ENCODE measurements around the gene BOLL. TPM values are rescaled to one million over a fixed set of nuclear protein-coding genes. Genes with fewer than 3 reads are reported as not detected.

Gene BOLL
- total RNA-seq, 1 experiment from 2014 or later = not detected

- H3K4me3 ChIP-seq (ENCODE audit: low read depth in 2 of 2, low read length in 2 of 2) = no peak overlapping the region
- H3K27ac ChIP-seq (ENCODE audit: low read length) = no peak overlapping the region
- BruUV-seq (replicated peaks) = no TSS peak
- H3K4me1 ChIP-seq (ENCODE audit: control insufficient read depth, insufficient read depth, low read length) = no peaks in the 10 kb centered on the region; the same call in 1 of the 2 replicates
- H3K36me3 ChIP-seq (ENCODE audit: control insufficient read depth, insufficient read depth, low read length) = no peaks in the 10 kb centered on the region; the same call in 1 of the 2 replicates
- H3K9me3 ChIP-seq (ENCODE audit: control insufficient read depth, insufficient read depth, low read depth, low read length) = no peaks in the 10 kb centered on the region
- intact Hi-C loops (cut with micrococcal nuclease; ENCODE audit: unreplicated experiment) = no loop called here
- DNase-seq (ENCODE audit: low read depth, low spot score) (no peak), ATAC-seq (no peak)
- ChIA-PET POLR2A (no interaction called here), CTCF (no interaction called here)
- TF ChIP-seq CTCF (IDR thresholded peaks at IDR 0.05) (no peak), SIN3A (IDR thresholded peaks at IDR 0.05; ENCODE audit: borderline replicate concordance, insufficient read depth, low read depth, low read length) (no peak), POLR2AphosphoS5 (IDR thresholded peaks at IDR 0.05; ENCODE audit: low read depth, low read length) (no peak), TCF7L2 (IDR thresholded peaks at IDR 0.05; ENCODE audit: low read depth, low read length) (no peak)
- TF ChIP-seq, protein P1, sequence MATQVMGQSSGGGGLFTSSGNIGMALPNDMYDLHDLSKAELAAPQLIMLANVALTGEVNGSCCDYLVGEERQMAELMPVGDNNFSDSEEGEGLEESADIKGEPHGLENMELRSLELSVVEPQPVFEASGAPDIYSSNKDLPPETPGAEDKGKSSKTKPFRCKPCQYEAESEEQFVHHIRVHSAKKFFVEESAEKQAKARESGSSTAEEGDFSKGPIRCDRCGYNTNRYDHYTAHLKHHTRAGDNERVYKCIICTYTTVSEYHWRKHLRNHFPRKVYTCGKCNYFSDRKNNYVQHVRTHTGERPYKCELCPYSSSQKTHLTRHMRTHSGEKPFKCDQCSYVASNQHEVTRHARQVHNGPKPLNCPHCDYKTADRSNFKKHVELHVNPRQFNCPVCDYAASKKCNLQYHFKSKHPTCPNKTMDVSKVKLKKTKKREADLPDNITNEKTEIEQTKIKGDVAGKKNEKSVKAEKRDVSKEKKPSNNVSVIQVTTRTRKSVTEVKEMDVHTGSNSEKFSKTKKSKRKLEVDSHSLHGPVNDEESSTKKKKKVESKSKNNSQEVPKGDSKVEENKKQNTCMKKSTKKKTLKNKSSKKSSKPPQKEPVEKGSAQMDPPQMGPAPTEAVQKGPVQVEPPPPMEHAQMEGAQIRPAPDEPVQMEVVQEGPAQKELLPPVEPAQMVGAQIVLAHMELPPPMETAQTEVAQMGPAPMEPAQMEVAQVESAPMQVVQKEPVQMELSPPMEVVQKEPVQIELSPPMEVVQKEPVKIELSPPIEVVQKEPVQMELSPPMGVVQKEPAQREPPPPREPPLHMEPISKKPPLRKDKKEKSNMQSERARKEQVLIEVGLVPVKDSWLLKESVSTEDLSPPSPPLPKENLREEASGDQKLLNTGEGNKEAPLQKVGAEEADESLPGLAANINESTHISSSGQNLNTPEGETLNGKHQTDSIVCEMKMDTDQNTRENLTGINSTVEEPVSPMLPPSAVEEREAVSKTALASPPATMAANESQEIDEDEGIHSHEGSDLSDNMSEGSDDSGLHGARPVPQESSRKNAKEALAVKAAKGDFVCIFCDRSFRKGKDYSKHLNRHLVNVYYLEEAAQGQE (IDR thresholded peaks at IDR 0.05; ENCODE audit: insufficient read depth in 1 of 2, low read depth in 2 of 2, low read length in 1 of 2) = no peak
- H3K27me3 ChIP-seq (ENCODE audit: control insufficient read depth, insufficient read depth, low read length) = peaks cover 34% of the 10 kb centered on the region
- in situ Hi-C loops (cut with HindIII; ENCODE audit: low pct_unique_long_range_greater_than_20kb, low sequenced_read_pairs) = no loop called here
Observed at GRCh38 chr2:197809064-197809463, 23.9 kb upstream of the BOLL start.

GRCh38 chr2:197805715-197806633, 20.9 kb upstream of the BOLL start:
- no peak for ATAC-seq
- Histone ChIP-seq H3K36me3 (ENCODE audit: control insufficient read depth, insufficient read depth, low read length) (no peaks in the 10 kb centered on the region; the same call in 1 of the 2 replicates), H3K9me3 (ENCODE audit: control insufficient read depth, insufficient read depth, low read depth, low read length) (no peaks in the 10 kb centered on the region), H3K4me3 (ENCODE audit: low read depth in 2 of 2, low read length in 2 of 2) (peak overlapping the region in 1 of 2 experiments; percentile 48; a peak in 1 of 4 replicates), H3K4me1 (ENCODE audit: control insufficient read depth, insufficient read depth, low read length) (no peaks in the 10 kb centered on the region; the same call in 1 of the 2 replicates), H3K27ac (ENCODE audit: low read length) (no peak overlapping the region), H3K27me3 (ENCODE audit: control insufficient read depth, insufficient read depth, low read length) (peaks cover 54% of the 10 kb centered on the region)
- DNase-seq (ENCODE audit: low read depth, low spot score) = no peak
- POLR2A ChIA-PET = no interaction called here
- CTCF ChIA-PET = no interaction called here
- TF ChIP-seq, protein P1 (IDR thresholded peaks at IDR 0.05; ENCODE audit: insufficient read depth in 1 of 2, low read depth in 2 of 2, low read length in 1 of 2) = no peak
- no peak for TF ChIP-seq POLR2AphosphoS5 (IDR thresholded peaks at IDR 0.05; ENCODE audit: low read depth, low read length)
- no peak for TF ChIP-seq TCF7L2 (IDR thresholded peaks at IDR 0.05; ENCODE audit: low read depth, low read length)
- TF ChIP-seq CTCF (IDR thresholded peaks at IDR 0.05) = no peak
- no peak for TF ChIP-seq SIN3A (IDR thresholded peaks at IDR 0.05; ENCODE audit: borderline replicate concordance, insufficient read depth, low read depth, low read length)
- intact Hi-C loops (cut with micrococcal nuclease; ENCODE audit: unreplicated experiment) (no loop called here), in situ Hi-C loops (cut with HindIII; ENCODE audit: low pct_unique_long_range_greater_than_20kb, low sequenced_read_pairs) (no loop called here)
- no TSS peak for BruUV-seq (replicated peaks)
